Stimulated activated CD4-positive, alpha-beta T cell treated with anti-CD3 and anti-CD28 coated beads, Interleukin-4, amount 100 ng/mL, for 4 hours (primary cell): ENCODE data around the gene FAM131B.

ENCODE experiments used
- DNase-seq, 2 experiments: peaks; one replicate each; pipeline ENCODE4 v3.0.0-alpha.2; 2020

The FAM131B gene

DNA sequence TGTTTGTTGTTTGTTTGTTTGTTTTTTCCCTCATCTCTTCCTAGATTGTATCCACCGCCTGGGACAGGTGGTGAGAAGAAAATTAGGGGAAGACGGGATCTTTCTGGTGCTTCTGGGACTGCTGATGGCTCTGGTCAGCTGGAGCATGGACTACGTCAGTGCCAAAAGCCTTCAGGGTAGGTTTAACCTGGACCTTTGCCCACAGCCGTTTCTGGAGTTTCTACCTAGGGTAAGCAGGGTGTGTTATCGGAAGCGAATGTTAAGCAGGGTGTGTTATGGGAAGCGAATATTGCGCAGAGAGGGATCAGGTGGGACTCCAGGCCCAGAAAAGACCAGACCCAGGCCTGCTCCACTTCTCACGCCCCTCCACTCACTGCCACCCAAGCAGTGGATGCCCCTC lies 41.9 kb downstream of the FAM131B start:
- DNase-seq, result no peak

DNA sequence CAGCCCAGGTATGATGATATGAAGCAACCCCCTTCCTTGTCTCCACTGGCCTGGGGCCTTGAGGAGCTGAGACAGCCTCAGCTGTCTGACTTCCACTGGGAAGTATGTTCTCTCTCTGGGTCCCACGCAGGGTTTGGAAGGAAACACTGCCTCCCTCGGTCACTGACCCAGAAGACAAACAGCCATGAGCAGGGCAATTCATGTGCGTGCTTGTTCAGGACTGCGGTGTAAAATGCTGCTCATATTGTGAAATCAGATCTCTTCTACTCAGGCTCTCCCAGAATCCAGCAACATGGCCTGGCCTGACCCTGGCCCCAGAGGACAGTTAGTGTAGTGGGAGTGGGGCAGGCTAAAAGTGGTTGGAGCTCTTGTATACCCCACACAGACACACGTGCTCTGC lies 43.9 kb downstream of the FAM131B start:
- DNase-seq, result no peak

DNA sequence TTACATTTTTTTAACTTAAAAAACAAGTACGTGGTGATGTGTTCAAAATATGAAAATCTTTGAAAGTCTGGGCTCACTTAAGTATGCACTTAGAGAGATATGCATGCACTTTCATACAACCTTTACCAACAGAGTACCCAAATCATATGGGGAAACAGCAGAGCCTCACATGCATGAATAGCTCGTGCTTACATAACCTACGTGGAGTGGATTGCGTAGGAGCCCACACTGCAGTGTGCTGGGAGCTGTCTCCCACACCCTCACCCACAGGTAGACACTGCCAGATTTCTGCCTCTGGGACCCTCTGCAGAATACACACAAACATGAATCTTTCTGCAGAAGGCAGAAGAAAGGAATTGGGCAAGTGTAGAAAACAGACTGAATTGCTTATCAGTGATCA lies 46.0 kb downstream of the FAM131B start:
- DNase-seq, result no peak

DNA sequence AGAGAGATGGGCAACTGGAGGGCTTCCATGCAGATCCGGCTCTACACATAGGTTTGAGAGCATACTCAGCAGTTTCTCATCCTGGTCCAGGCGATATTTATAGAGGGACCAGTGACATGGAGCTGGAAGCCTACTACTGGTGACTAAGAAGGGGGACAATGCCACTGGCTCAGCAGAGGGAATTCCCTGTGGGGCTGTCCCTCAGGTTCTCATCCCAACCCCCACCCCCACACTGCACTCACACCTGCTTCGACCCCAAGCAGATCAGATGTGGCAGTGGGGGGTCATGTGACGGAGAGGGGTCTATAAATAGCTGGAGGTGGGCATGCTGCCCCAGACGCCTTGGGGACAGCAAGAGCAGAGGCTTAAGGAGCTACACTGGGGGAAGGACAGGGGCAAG lies 46.7 kb downstream of the FAM131B start, which contains the start of gene CLCN1:
Gene CLCN1, plus strand, starts transcription at position 336 of the 400 bp plus-strand sequence. CDS start 102 bp downstream, outside the sequence.
- no peak for DNase-seq

DNA sequence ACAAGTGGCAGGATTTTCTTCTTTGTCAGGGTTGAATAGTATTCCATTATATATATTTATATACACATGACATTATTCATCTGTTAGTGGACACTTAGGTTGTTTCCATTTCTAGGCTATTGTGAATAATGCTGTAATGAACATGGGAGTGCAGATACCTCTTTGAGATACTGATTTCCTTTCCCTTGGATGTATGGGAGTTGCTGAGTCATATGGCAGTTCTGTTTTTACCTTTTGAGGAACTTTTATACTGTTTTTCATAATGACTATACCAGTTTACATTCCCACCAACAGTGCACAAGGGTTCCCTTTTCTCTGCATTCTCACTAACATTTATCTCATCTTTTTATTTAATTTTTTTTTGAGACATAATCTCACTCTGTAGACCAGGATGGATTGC lies 48.4 kb downstream of the FAM131B start:
- DNase-seq, result no peak

DNA sequence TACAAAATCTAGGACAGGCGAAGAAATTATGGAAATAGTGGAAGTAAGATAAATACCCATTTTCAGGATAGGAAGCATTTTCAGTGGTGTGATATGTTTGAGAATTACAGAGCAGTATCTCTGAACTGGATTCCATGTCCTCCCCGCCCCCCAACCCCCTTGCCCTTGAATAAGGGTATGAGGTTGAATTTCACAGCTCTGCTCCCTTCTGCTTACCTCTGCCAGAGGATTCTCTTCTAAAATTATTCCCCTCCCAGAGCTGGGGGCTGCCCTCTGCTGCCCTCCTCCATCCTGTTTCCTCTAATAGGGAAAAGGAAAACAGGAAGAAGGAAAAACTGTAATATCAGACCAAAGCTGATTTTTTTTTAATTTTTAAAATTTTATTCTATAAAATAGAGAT lies 53.9 kb downstream of the FAM131B start:
- no peak for DNase-seq

DNA sequence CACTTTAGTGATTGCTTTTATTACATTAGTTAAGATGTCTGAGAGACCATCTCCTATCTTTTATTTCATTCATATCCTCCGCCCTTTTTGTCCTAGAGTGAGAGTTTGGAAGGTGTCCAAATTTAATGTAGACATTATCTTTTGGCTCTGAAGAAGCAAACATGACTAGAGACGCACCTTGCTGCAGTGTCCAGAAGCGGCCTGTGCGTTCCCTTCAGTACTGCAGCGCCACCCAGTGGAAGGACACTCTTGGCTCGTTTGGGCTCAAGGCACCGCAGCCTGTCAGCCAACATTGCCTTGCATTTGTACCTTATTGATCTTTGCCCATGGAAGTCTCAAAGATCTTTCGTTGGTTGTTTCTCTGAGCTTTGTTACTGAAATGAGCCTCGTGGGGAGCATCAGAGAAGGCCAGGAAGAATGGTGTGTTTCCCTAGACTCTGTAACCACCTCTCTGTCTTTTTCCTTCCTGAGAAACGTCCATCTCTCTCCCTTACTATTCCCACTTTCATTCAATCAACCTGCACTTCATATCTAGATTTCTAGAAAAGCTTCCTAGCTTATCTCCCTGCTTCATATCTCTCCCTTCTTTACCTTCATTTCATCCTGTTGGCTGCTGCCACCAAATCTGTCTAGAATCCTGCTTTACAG lies 57.0 kb downstream of the FAM131B start:
- peak; percentile 50 to 65 for DNase-seq

DNA sequence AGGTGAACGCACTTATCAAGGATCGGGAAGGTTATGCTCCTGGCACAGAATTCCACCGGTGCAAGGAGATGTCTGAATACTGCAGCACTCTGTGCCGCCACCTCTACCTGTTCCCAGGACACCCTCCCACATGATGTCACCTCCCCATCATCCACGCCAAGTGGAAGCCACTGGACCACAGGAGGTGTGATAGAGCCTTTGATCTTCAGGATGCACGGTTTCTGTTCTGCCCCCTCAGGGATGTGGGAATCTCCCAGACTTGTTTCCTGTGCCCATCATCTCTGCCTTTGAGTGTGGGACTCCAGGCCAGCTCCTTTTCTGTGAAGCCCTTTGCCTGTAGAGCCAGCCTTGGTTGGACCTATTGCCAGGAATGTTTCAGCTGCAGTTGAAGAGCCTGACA lies 57.6 kb downstream of the FAM131B start:
- no peak for DNase-seq

DNA sequence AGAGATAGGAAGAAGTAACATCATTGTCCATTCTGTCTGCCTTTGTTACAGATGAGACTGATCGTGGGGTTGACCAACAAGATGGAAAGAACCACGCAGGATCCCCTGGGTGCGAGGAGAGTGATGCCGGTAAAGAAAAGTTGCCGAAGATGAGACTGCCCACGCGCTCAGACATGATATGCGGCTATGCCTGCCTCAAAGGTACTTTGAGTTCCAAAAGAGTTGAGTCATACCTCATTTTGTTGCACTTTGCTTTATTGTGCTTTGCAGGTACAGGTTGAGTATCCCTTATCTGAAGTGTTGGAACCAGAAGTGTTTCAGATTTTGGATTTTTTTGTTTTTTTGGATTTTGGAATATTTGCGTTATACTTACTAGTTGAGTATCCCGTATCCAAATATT lies 58.8 kb downstream of the FAM131B start:
- DNase-seq, result no peak
